Measurements from ENCODE around the gene PDZRN4.

PDZRN4 gene

DNA sequence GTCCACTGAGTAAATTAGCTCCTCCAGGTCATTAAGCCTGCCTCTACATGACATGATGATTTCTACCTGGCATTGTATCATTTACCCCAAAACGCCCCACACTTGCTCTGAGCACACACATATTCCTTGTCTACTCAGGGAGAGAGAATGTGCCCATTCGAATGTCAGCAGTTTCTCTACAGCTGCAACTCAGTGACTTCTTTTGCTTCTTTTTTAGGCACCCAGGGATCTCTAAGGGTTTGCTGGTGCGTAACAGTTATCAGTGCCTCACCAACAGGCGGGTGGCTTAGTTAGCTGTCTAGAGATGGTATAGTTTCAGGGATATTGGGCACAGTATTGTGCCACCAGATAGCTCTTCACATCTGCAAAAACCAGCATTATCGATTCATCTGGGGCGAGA lies 316.9 kb downstream of the PDZRN4 start:
- Histone ChIP-seq H3K4me2 (ENCODE audit: low read length) (no peak overlapping the region), H3K4ac (ENCODE audit: low read depth, low read length) (no peak overlapping the region), H3K9ac (ENCODE audit: low read length) (no peak overlapping the region), H3K18ac (ENCODE audit: low read length) (no peak overlapping the region), H3K14ac (ENCODE audit: low read length) (no peak overlapping the region), H4K8ac (ENCODE audit: low read depth, low read length) (no peak overlapping the region), H3K79me2 (ENCODE audit: control insufficient read depth, insufficient read depth, low read length, poor library complexity) (no peaks in the 10 kb centered on the region), H4K91ac (ENCODE audit: low read depth, low read length) (no peak overlapping the region), H3K4me1 (ENCODE audit: control insufficient read depth in 1 of 2, insufficient read depth in 2 of 2, low read length in 2 of 2) (no peaks in the 10 kb centered on the region), H3K9me3 (ENCODE audit: insufficient read depth, low read depth, low read length) (no peaks in the 10 kb centered on the region), H3K27ac (ENCODE audit: low read depth, low read length) (no peak overlapping the region), H3K4me3 (ENCODE audit: low read depth, low read length) (no peak overlapping the region), H4K12ac (ENCODE audit: low read depth, low read length) (no peak overlapping the region), H2AFZ (ENCODE audit: insufficient read depth, low read length, poor library complexity) (no peak overlapping the region), H3K27me3 (ENCODE audit: insufficient read depth, low read length) (no peaks in the 10 kb centered on the region), H2BK120ac (ENCODE audit: insufficient read depth, low read length, poor library complexity) (no peak overlapping the region), H3K36me3 (ENCODE audit: control insufficient read depth in 1 of 2, insufficient read depth in 2 of 2, low read length in 2 of 2) (no peaks in the 10 kb centered on the region), H2BK12ac (ENCODE audit: low read length) (no peak overlapping the region), H2AK5ac (ENCODE audit: low read length) (no peak overlapping the region), H2BK5ac (ENCODE audit: low read depth, low read length, poor library complexity) (no peak overlapping the region), H3K23ac (ENCODE audit: low read length) (no peak overlapping the region), H3K79me1 (ENCODE audit: low read length) (no peaks in the 10 kb centered on the region)
- WGBS (ENCODE audit: extremely low coverage, insufficient coverage, insufficient read length) = no CpG with 5 or more reads among the region's 6 CpGs
- no peak for DNase-seq

DNA sequence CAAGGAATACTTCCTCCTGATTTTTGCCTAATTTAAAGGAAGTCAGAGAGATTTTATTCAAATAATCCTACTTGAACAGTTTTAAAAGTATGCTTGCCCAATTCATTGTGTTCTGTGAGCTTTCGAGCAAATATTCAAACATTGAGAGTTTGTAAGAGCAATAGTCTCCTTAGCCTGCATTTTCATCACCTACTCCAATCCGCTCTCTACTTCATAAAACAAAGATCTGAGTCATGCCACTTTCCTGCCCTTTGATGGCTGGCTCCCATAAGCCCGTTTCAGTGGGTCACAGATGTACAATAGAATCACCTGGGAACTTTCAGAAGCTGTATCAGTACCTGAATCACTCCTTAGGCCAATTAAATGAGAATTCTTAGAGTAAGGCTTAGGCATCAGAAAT lies 319.2 kb downstream of the PDZRN4 start:
- Histone ChIP-seq H4K12ac (ENCODE audit: low read depth, low read length) (no peak overlapping the region), H3K9ac (ENCODE audit: low read length) (no peak overlapping the region), H3K27me3 (ENCODE audit: insufficient read depth, low read length) (no peaks in the 10 kb centered on the region), H3K4me1 (ENCODE audit: control insufficient read depth in 1 of 2, insufficient read depth in 2 of 2, low read length in 2 of 2) (no peaks in the 10 kb centered on the region), H2BK12ac (ENCODE audit: low read length) (no peak overlapping the region), H2BK5ac (ENCODE audit: low read depth, low read length, poor library complexity) (no peak overlapping the region), H4K91ac (ENCODE audit: low read depth, low read length) (no peak overlapping the region), H3K18ac (ENCODE audit: low read length) (no peak overlapping the region), H3K23ac (ENCODE audit: low read length) (no peak overlapping the region), H3K36me3 (ENCODE audit: control insufficient read depth in 1 of 2, insufficient read depth in 2 of 2, low read length in 2 of 2) (no peaks in the 10 kb centered on the region), H3K79me2 (ENCODE audit: control insufficient read depth, insufficient read depth, low read length, poor library complexity) (no peaks in the 10 kb centered on the region), H3K4me2 (ENCODE audit: low read length) (no peak overlapping the region), H3K9me3 (ENCODE audit: insufficient read depth, low read depth, low read length) (no peaks in the 10 kb centered on the region), H2BK120ac (ENCODE audit: insufficient read depth, low read length, poor library complexity) (no peak overlapping the region), H4K8ac (ENCODE audit: low read depth, low read length) (no peak overlapping the region), H2AK5ac (ENCODE audit: low read length) (no peak overlapping the region), H3K14ac (ENCODE audit: low read length) (no peak overlapping the region), H3K27ac (ENCODE audit: low read depth, low read length) (no peak overlapping the region), H3K4ac (ENCODE audit: low read depth, low read length) (no peak overlapping the region), H3K79me1 (ENCODE audit: low read length) (no peaks in the 10 kb centered on the region), H2AFZ (ENCODE audit: insufficient read depth, low read length, poor library complexity) (no peak overlapping the region), H3K4me3 (ENCODE audit: low read depth, low read length) (no peak overlapping the region)
- no peak for DNase-seq
- no CpG with 5 or more reads among the region's 3 CpGs for WGBS (ENCODE audit: extremely low coverage, insufficient coverage, insufficient read length)

DNA sequence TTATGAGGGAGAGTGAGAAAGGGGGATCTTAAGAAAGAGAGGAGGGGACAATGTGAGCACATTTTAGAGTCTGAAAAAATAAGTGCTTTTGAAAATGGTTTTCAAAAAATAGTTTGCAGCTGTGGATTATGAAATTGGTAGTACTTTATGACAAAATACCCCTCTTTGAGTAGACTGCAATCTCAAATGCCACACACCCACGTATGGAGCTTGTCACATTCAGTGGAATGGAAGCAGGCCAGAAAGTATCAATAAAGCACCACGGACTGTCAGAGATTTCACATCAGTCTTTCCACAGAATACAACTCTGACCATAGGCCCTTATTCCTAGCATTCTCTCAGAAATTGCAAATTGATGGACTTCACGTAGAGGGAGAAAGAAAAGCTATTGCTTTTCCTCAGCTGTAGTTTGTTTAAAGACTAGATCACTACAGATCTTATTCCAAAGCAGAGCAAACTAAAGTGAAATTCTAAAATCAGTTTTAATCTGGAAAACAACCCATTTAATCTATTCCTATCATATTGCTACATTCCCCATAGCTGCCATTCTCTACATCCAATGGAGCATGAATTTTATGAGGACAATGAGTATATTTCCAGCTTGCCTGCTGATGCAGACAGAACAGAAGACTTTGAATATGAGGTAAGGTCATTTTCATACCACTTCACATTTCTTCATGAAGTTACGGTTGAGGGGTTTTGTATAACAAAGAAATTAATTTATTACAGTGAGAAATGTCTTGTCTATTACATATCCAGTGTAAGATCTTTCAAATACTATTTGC lies 321.3 kb downstream of the PDZRN4 start:
- no peak overlapping the region for H3K9ac ChIP-seq (ENCODE audit: low read length)
- no peak overlapping the region for H2BK12ac ChIP-seq (ENCODE audit: low read length)
- H3K18ac ChIP-seq (ENCODE audit: low read length) = no peak overlapping the region
- no peaks in the 10 kb centered on the region for H3K27me3 ChIP-seq (ENCODE audit: insufficient read depth, low read length)
- no peak overlapping the region for H3K4me3 ChIP-seq (ENCODE audit: low read depth, low read length)
- no peak overlapping the region for H3K23ac ChIP-seq (ENCODE audit: low read length)
- no peaks in the 10 kb centered on the region for H3K79me2 ChIP-seq (ENCODE audit: control insufficient read depth, insufficient read depth, low read length, poor library complexity)
- H3K4me2 ChIP-seq (ENCODE audit: low read length) = no peak overlapping the region
- H2AK5ac ChIP-seq (ENCODE audit: low read length) = no peak overlapping the region
- H4K91ac ChIP-seq (ENCODE audit: low read depth, low read length) = no peak overlapping the region
- no CpG with 5 or more reads among the region's 4 CpGs for WGBS (ENCODE audit: extremely low coverage, insufficient coverage, insufficient read length)
- H3K36me3 ChIP-seq (ENCODE audit: control insufficient read depth in 1 of 2, insufficient read depth in 2 of 2, low read length in 2 of 2) = no peaks in the 10 kb centered on the region
- no peak overlapping the region for H3K14ac ChIP-seq (ENCODE audit: low read length)
- H2AFZ ChIP-seq (ENCODE audit: insufficient read depth, low read length, poor library complexity) = no peak overlapping the region
- no peak overlapping the region for H3K4ac ChIP-seq (ENCODE audit: low read depth, low read length)
- H3K79me1 ChIP-seq (ENCODE audit: low read length) = no peaks in the 10 kb centered on the region
- no peak overlapping the region for H3K27ac ChIP-seq (ENCODE audit: low read depth, low read length)
- no peak overlapping the region for H2BK5ac ChIP-seq (ENCODE audit: low read depth, low read length, poor library complexity)
- peaks cover 1% of the 10 kb centered on the region for H3K9me3 ChIP-seq (ENCODE audit: insufficient read depth, low read depth, low read length)
- no peaks in the 10 kb centered on the region for H3K4me1 ChIP-seq (ENCODE audit: control insufficient read depth in 1 of 2, insufficient read depth in 2 of 2, low read length in 2 of 2)
- H4K12ac ChIP-seq (ENCODE audit: low read depth, low read length) = no peak overlapping the region
- no peak overlapping the region for H2BK120ac ChIP-seq (ENCODE audit: insufficient read depth, low read length, poor library complexity)
- no peak for DNase-seq
- H4K8ac ChIP-seq (ENCODE audit: low read depth, low read length) = no peak overlapping the region

GRCh38 chr12:41510470-41510869 lies 322.4 kb downstream of the PDZRN4 start:
- Histone ChIP-seq H3K79me1 (ENCODE audit: low read length) (no peaks in the 10 kb centered on the region), H4K12ac (ENCODE audit: low read depth, low read length) (no peak overlapping the region), H2AFZ (ENCODE audit: insufficient read depth, low read length, poor library complexity) (no peak overlapping the region), H3K27ac (ENCODE audit: low read depth, low read length) (no peak overlapping the region), H4K8ac (ENCODE audit: low read depth, low read length) (no peak overlapping the region), H2BK12ac (ENCODE audit: low read length) (no peak overlapping the region), H3K4me2 (ENCODE audit: low read length) (no peak overlapping the region), H2AK5ac (ENCODE audit: low read length) (no peak overlapping the region), H3K4me3 (ENCODE audit: low read depth, low read length) (no peak overlapping the region), H3K9me3 (ENCODE audit: insufficient read depth, low read depth, low read length) (peaks cover 1% of the 10 kb centered on the region), H3K4me1 (ENCODE audit: control insufficient read depth in 1 of 2, insufficient read depth in 2 of 2, low read length in 2 of 2) (peaks cover 0 to under 1% of the 10 kb centered on the region in 2 experiments), H3K18ac (ENCODE audit: low read length) (no peak overlapping the region), H2BK5ac (ENCODE audit: low read depth, low read length, poor library complexity) (no peak overlapping the region), H3K14ac (ENCODE audit: low read length) (no peak overlapping the region), H2BK120ac (ENCODE audit: insufficient read depth, low read length, poor library complexity) (no peak overlapping the region), H4K91ac (ENCODE audit: low read depth, low read length) (no peak overlapping the region), H3K4ac (ENCODE audit: low read depth, low read length) (no peak overlapping the region), H3K36me3 (ENCODE audit: control insufficient read depth in 1 of 2, insufficient read depth in 2 of 2, low read length in 2 of 2) (no peaks in the 10 kb centered on the region), H3K23ac (ENCODE audit: low read length) (no peak overlapping the region), H3K27me3 (ENCODE audit: insufficient read depth, low read length) (no peaks in the 10 kb centered on the region), H3K79me2 (ENCODE audit: control insufficient read depth, insufficient read depth, low read length, poor library complexity) (no peaks in the 10 kb centered on the region), H3K9ac (ENCODE audit: low read length) (no peak overlapping the region)
- WGBS (ENCODE audit: extremely low coverage, insufficient coverage, insufficient read length) = no CpG with 5 or more reads among the region's 2 CpGs
- DNase-seq = no peak

Data from trophoblast cell (in vitro differentiated cells and primary cell).